OCI-LY7 (cell line): ENCODE results near the gene ADSS1.

Experiments used
- CTCF ChIP-seq: fragments of 200-600 bp; sonication (generic); conservative IDR thresholded peaks from 2 replicates; pipeline ENCODE4 v1.5.1; 2014; ENCODE audit warnings: mild to moderate bottlenecking, antibody characterized with exemption, low read length, moderate library complexity, mixed read lengths
- EZH2phosphoT487 ChIP-seq: fragments of 200-600 bp; sonication (generic); IDR thresholded peaks from 2 replicates; pipeline ENCODE4 v1.6.1; 2018; ENCODE audit warnings: low read depth, borderline replicate concordance, mild to moderate bottlenecking, mixed run types, antibody characterized with exemption, low read length, moderate library complexity, mixed read lengths

- TF ChIP-seq EZH2phosphoT487 (no peak), CTCF (no peak)
These were observed 17.8 kb downstream of the ADSS1 start for GRCh38 chr14:104741803-104742251.
